NCI-H748 (cell line): ENCODE data around the gene PLAGL1.
"Not testable (repeated sequence)": the region's sequence is repeated elsewhere in the genome, so short reads cannot be mapped to it uniquely, and the experiment has no call there.

ENCODE experiments used
- DNase-seq: peaks from one replicate; lab custom pipeline; 2025; ENCODE audit not compliant: unreplicated experiment; lab: John Stamatoyannopoulos, UW

The PLAGL1 gene

GRCh38 chr6:144009628-144010027, 1.6 kb upstream of the PLAGL1 start:
- DNase-seq: not testable (repeated sequence)

GRCh38 chr6:144008846-144009245, 787 bp upstream of the PLAGL1 start:
- no peak for DNase-seq

- no peak for DNase-seq
These were observed 460 bp downstream of the PLAGL1 start for GRCh38 chr6:144007478-144008119.

GRCh38 chr6:144006736-144007477, 1.2 kb downstream of the PLAGL1 start:
- no peak for DNase-seq

GRCh38 chr6:143999406-143999805, 8.7 kb downstream of the PLAGL1 start:
- DNase-seq: no peak

- no peak for DNase-seq
These were observed 9.4 kb downstream of the PLAGL1 start for GRCh38 chr6:143998686-143999085.

GRCh38 chr6:143993965-143994646, 14.0 kb downstream of the PLAGL1 start:
- no peak for DNase-seq

GRCh38 chr6:143992285-143992684, 15.8 kb downstream of the PLAGL1 start:
- no peak for DNase-seq

- DNase-seq: no peak
These were observed 21.5 kb downstream of the PLAGL1 start for GRCh38 chr6:143986463-143987065.

GRCh38 chr6:143984666-143985065, 23.4 kb downstream of the PLAGL1 start:
- no peak for DNase-seq

GRCh38 chr6:143982968-143983367, 25.1 kb downstream of the PLAGL1 start:
- DNase-seq: no peak

GRCh38 chr6:143980921-143981320, 27.1 kb downstream of the PLAGL1 start:
- no peak for DNase-seq

- DNase-seq: no peak
These were observed 31.2 kb downstream of the PLAGL1 start for GRCh38 chr6:143976806-143977349.

- DNase-seq: no peak
These were observed 34.0 kb downstream of the PLAGL1 start for GRCh38 chr6:143974089-143974488.

- DNase-seq: no peak
These were observed 34.7 kb downstream of the PLAGL1 start for GRCh38 chr6:143973097-143973966.

GRCh38 chr6:143971482-143972205, 36.4 kb downstream of the PLAGL1 start:
- no peak for DNase-seq

- no peak for DNase-seq
These were observed 37.4 kb downstream of the PLAGL1 start for GRCh38 chr6:143970456-143971218.

GRCh38 chr6:143969077-143969476, 39.0 kb downstream of the PLAGL1 start:
- DNase-seq: no peak
